Stimulated activated CD4-positive, alpha-beta T cell treated with anti-CD3 and anti-CD28 coated beads, Interleukin-15, amount 100 ng/mL, for 1 hour (primary cell): ENCODE measurements around the gene TNFRSF1A.

ENCODE experiments used
- DNase-seq, 2 donors: peaks; one replicate each; pipeline ENCODE4 v3.0.0-alpha.2; 2020; ENCODE audit warnings: low read depth in 1 of 2, low spot score in 1 of 2

Gene TNFRSF1A

DNA sequence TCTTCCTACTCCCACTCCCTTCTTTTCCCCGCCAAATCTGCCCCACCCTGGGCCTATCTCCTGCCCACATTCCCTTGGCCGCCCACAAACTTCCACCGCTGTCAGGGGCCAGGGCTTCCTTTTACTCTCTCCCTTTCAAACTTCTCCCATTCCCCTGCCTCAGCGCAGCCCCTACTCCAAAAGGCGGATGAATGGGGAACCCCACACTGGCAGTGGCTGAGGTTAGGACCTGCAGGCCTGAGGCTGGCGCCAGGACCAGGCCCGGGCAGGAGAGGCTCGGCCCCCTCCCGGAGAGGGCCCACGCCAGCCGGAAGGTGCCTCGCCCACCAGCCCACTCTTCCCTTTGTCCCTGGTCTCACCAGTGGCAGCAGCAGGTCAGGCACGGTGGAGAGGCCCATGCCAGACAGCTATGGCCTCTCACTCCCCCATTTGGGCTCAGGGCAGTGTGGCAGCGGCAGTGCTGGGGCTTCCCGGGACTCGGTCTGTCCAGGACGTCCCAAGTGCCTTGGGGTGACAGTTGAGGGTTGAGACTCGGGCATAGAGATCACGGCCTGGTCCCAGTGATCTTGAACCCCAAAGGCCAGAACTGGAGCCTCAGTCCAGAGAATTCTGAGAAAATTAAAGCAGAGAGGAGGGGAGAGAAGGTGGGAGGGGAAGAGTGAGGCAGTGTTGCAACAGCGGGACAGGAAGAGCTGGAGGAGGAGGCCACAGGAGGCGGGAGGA, at the start of gene TNFRSF1A:
TNFRSF1A (minus strand) TSS at position 660 of the 723 bp plus-strand sequence; CDS start at position 398, 262 bp downstream.
- peak in 1 of 2 donors; percentile 31 for DNase-seq

DNA sequence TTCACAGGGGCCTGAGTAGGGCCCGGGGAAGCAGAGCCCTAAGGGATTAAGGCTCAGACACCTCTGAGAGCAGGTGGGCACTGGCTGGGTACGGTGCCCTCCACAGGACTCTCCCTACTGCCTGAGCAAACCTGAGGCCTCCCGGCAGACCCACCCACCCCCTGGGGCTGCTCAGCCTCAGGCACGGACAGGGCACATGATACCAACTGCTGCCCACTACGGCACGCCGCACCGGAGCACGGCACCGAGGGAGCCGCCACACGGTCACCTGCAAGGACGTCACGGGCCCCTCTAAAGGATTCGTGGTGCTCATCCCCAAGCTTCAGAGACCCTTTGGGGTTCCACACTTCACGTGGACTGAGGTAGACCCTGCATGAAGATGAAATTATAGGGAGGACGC, 49.1 kb upstream of the TNFRSF1A start:
- no peak for DNase-seq

DNA sequence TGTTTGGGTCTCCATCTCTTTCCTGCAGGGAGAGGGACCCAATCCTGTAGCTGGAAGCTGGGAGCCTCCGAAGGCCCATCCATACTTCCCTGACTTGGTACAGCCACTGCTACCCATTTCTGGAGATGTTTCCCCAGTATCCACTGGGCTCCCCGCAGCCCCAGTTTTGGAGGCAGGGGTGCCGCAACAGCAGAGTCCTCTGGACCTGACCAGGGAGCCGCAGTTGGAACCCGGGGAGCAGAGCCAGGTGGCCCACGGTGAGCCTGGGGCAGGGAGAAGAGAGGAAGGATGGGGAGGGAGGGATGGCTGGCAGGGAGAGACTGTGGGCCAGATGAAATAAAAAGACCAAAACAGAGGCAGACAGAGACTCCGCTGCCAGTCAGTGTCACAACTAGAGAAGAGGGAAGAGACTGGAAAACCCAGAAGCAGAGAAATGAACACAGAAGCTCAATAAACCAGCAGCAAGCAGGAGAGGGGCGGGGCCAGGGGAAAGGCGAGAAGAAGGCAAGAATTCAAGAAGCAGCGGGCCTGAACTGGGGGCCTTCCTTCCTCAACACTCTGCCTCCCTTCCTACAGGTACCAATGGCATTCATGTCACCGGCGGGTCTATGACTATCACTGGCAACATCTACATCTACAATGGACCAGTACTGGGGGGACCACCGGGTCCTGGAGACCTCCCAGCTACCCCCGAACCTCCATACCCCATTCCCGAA, 48.4 kb upstream of the TNFRSF1A start:
- no peak for DNase-seq

DNA sequence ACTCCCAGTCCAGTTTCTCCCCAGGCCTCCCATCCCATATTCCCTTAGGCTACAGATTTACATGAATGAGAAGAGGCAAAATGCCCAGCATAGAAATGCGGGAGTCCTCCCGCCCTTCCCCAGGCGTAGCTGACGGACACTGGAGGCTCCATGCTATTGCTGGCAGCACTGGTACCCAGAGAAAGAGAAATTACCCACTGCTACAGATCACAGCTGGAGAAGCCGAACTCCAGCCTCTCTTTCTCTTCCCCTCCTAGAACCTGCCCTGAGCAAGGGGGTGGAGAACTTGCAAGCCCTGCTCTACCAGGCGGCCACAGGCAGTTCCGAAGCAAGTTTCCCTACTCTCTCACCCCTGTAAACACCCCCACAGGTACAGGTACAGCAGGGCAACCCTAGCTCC, 45.7 kb upstream of the TNFRSF1A start:
- DNase-seq: no peak

DNA sequence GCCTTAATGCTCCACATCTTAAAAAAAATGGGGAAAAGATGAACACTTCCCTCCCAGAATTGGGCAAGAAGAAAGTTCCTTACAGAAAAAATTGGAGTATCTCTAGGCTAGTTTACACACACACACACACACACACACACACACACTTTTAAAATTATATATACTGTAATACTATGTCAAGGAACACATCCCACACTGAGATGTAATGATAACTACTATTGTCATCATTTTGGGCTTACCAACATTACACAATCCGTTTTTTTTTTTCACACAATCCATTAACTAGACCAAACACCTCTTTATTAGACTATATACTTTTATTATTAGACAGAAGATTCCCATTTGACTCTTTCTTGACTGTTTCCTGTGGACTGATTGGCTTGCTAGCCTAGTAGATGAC, 44.6 kb upstream of the TNFRSF1A start:
- no peak for DNase-seq

DNA sequence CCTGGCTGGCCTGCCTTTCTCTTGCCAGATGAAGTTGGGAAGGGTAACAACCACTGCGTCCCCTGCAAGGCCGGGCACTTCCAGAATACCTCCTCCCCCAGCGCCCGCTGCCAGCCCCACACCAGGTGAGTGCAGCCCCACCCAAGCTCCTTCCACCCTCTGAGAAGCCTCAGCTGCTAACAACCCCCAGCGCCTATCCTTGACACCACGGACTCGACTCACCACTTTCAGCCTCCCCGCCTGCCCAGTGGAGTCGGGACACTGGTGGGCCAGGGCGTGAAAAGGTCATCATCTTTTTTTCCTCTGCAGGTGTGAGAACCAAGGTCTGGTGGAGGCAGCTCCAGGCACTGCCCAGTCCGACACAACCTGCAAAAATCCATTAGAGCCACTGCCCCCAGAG, 44.2 kb upstream of the TNFRSF1A start:
- DNase-seq: no peak

DNA sequence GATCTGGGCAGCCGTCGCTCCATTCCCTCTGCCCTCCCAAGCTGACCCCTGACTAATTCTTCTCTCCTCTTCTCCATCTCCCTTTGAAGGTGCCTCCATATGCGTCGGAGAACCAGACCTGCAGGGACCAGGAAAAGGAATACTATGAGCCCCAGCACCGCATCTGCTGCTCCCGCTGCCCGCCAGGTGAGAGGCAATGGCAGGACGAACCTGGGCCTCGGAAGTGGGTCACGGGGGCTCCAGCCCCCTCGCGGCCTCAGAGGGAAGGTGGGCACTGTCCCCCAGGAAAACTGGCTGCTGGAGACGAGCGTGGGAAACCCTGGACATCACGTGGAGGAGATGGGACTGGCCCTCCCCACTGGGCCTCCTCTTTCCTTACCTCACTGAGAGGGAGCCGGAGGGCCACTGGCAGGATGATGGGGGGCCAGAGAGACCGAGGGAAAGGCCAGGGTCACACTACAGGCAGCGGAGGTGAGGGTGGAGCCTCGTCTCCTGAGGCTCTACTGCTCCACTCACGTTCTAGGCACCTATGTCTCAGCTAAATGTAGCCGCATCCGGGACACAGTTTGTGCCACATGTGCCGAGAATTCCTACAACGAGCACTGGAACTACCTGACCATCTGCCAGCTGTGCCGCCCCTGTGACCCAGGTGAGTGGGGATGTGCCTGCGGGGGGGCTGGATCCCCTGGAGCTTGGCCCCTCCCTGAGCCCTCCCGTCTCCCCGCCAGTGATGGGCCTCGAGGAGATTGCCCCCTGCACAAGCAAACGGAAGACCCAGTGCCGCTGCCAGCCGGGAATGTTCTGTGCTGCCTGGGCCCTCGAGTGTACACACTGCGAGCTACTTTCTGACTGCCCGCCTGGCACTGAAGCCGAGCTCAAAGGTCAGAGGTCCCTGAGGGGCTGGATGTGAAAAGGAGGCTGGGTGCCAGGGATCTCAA, 42.9 kb upstream of the TNFRSF1A start:
- DNase-seq: no peak

DNA sequence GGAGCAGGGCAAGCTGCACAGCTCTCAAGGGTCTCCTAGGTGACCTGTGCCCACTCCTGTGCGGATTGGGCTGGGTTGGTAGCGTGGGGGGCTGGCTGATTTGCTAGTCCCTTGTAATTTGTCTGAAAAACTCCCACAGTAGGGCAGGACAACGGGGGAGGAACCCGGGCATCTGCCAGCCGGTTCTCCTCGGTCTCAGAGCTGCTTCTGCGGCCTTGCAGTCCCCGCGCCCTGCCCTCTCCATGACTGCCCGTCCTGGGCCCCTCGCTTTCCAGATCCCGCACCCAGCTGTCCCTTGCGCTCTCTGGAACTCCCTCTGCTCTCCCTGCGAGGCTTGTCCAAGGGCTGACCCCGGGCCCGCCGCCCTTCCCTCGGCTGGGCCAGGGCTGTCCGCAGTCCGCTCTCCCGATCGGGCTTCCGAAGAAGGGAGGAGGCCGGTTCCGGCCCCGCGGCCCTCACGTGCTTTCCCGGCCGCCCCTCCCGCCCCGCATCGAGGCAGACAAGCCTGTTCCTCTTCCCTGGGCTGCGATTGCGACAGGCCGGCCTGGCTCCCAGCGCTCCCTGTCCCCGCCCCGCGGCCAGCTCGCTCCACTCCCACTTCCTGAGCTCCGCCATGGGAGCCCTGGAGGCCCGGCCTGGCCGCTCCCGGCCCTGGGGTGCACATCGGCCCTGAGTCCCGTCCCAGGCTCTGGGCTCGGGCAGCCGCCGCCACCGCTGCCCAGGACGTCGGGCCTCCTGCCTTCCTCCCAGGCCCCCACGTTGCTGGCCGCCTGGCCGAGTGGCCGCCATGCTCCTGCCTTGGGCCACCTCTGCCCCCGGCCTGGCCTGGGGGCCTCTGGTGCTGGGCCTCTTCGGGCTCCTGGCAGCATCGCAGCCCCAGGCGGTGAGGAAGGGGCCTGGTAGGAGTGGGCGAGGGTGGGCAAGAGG, 42.0 kb upstream of the TNFRSF1A start, which contains the start of gene LTBR:
LTBR (plus strand) TSS at position 591 of the 927 bp plus-strand sequence; CDS start at position 788, 197 bp downstream.
- no peak for DNase-seq

DNA sequence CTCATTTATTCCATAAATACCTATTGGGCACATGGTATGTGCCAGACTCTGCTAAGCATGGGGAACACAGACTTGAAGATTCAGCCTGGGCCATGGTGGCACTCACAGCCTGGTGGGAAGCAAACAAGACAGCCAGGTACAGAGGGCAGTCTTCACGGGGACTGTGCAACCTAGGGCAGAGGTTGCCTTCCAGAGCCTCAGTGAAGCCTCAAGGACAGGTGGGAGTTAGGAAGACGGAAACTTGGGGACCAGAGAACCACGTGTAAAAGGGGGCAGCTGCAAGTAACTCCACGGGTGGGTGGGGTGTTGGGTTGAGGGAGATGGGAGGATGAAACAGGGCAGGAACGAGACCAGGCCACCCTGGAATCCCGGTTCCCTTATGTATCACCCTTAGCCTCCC, 41.1 kb upstream of the TNFRSF1A start:
- DNase-seq: no peak

DNA sequence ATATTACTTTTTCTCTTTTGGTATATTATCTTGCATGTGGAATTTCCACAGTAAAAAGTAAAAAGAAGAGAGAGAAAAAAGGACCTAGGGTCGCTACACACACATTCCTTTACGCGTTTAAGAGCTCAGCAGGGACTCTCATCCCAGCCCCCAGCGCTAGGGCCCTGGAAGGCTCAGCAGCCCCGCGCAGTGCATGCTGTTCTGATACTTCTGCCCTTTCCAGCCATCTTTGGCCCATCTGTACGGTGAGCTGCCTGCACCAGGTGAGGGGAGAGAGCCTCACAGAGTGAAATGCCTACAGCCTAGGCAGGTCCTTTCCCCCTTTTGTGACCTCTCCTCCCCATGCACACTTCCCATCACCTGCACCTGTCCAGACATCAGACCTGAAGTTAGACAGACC, 40.5 kb upstream of the TNFRSF1A start:
- DNase-seq: no peak

DNA sequence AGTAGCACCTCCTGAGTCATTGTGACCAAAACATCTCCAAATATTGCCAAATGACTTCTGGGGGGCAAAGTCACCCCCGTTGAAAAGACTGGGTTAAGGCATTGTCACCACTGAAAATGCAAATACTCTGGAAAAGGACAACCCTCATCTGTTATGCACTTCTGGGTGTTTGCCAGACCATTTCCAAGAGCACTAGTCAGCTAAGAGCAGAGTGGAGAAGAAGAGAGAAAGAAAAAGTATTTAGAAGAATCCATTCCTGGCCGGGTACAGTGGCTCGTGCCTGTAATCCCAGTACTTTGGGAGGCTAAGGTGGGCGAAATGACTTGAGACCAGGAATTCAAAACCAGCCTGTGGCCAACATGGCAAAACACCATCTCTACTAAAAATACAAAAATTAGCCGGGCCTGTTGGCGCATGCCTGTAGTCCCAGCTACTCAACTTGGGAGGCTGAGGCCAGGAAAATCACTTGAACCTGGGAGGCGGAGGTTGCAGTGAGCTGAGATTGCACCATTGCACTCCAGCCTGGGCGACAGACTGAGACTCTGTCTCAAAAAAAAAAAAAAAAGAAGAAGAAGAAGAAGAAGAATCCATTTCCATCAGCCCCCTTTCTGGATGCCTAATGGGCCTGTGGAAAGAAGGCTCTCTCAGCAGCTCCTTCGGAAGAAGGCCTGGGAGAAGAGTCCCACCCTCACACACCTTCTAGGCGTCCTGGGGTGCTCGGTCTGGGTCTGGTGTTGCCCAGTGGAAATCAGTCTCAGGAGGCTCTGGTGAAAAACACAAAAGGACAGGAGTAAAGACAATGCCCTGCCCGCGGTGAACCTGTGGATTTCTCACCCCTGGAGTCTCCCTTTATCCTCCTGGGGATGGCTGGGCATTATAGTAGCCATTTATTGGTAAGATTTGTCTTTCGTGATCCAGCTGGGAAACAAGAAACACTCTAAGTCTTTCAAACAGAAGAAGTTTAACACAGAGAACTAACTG, 38.6 kb upstream of the TNFRSF1A start:
- no peak for DNase-seq

DNA sequence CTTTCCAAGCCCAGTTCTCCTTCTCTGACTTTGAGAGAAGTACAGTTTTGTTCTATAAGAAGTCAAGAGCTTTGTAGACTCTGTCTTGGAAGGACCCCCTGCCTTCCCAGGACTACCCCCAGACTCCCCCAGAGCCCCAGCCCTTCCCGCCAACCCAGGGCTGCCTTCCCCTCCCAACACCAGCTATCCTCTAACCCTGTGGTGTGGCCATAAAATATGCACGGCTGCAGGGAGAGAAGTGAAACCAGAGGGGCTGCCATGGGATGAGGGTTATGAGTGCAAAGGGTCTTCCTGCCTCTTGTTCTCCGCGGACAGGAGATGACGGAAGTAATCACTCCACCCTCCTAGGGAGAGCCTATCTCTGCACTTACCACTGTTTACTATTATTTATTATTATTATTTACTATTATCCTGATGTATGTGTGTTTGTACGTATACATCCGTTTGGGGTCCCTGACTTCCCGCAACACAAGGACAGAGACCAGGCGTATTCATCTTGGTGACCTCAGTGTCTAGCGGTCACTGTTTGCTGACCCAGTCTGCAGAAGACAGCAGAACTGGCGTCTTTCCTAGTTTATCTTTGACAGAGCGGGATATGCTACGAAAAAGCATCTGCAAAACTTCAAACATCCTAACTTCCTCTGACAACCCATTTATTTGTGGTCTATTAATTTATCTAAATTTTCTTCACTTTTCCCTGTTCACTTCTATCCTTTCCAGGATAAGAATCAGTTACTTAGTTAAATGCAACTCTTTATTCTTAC, 37.0 kb upstream of the TNFRSF1A start:
- DNase-seq: no peak

DNA sequence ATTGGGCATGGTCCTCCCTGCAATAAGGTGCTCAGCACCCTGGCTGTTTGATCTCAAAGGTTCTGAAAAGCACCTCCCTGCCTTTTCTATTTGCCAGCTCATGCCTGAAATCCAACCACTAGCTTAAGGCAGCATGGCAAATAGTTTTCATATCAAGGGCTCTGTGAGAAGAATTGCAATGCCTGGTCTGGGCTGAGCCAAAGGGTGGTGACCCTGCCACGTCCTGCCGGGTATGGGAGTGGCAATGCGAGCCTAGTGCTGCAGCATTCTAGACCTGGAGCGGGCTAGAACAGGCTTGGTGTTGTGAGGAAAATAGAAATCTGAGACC, 35.8 kb upstream of the TNFRSF1A start:
- DNase-seq: no peak

DNA sequence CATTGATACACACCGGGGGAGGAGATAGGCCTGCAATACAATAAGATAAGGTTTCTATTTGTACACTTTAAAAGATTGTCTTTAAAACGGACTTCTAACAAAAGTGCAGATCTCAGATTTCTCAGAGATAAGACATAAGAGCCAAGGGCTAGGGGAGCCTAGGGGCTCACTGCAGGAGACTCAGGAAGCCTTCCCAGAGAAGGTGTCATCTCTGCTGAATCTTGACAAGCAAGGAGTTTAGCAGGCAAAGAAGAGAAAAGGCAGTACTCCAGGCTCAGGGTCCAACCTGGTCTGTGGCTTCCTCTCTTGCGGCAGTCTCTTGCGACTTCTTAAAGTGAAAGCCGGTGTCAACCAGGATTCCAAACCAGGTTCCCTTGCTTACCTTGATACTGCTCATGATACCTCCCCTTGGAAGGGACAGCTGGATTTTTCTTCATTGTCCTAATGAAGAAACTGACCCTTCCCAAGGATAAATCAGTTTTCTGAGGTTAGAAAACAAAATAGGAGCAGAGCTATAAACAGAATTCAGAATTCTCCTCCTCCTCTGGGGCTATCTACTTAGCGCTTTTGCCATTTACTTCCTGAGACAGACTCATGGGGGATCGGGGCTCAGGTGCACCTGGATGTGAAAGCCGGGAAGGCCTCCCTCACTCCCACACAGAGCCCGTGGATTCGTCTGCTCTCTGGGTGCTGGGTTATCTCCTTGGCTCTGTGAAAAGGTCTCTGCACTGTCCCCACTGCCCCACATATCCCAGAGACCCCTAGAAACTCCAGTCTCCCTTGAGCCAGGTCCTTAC, 35.2 kb upstream of the TNFRSF1A start:
- DNase-seq: no peak

DNA sequence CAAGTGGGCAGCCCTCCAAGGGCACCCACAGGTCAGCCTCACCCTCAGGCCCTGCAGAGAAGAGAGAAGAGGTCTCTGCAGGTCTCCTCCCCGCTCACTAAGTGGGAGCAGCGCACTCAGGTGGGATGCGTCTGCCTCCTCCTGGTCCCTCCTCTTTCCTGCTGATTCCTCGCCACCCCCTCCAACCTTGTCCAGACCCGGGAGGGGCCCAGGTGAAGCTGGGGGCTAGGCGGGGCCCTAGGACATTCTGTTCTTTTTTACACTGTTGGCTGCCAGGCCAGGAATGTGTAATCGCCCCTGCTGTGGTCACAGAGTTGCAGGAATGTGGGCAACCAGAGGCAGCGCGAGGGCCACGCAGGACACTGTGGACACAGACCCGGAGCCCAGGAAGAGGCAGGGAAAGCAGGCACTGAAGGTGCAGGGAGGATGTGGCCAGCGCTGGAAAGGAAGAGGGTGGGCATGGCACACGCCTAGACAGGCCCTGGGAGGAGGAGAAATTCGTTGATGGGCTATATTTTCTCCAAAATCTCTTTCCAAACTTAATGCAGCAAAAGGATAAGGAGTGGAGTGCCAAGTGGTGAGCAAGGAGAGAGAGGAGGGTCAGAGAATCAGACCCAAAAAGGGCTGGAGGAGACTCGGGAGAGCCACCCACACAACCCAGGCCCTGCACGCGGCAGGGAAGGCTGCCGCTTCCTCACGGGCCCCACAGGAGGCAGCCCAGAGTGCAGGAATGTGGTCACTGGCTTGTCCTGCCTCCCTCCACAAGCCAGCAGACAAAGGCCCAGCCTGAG, 34.4 kb upstream of the TNFRSF1A start:
- no peak for DNase-seq

DNA sequence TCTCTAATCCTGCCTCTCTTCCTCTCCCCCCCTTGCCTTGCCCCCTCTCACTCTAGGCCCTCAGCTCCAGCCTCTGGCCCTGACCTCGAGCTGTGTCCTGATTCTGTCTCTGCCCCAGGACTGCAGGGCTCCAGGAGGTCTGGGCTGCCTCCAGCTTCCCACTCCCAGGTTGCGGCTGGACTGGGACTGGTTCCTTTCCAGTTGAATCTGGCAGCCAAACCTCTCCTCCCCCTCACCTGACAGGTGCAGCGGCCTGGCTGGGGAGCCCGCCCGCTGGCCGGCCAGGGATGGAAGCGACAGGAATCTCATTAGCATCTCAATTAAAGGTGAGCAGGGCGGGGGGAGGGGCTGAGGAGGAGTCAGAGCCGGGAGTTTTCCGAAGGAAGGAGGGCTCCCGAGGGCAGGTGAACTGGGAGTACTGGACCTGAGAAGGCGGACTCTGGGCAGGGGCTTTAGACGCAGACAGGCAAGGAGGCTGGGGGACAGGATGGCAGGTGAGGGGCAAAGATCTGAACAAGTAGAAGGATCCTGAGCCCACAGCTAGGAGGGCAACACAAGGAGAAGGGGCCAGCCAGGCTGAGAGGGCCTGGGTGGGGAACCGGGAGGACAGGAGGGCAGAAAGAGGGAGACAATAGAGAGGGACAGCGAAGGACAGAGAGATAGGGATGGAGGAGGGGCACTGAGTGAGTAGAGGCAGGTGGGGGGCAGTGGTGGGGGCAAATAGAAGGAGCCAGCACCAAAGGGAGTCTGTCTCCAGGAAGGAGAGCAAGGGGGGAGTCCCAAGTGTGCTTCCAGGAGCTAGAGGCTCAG, 33.6 kb upstream of the TNFRSF1A start, which contains the start of gene SCNN1A:
SCNN1A (minus strand) TSS at position 295 of the 810 bp plus-strand sequence. CDS start 780 bp downstream, outside the sequence.
- no peak for DNase-seq
